HL-60/S4 treated with phorbol 12-myristate 13-acetate at 8.2 ng/mL for 4 days and 3 days (cell line): ENCODE data around the gene PAQR9.

ENCODE experiments used
- in situ Hi-C: fragments of 300-500 bp; cut with MboI; formaldehyde crosslinking; loops from 2 replicates; pipeline ENCODE4 v1.15.0; 2022; ENCODE audit warnings: low sequenced_read_pairs

Gene PAQR9

GRCh38 chr3:142952272-142953193, 10.9 kb downstream of the PAQR9 start:
- in situ Hi-C loops: no loop called here

- in situ Hi-C loops: no loop called here
Observed at GRCh38 chr3:142951794-142952193, 11.7 kb downstream of the PAQR9 start.

- in situ Hi-C loops: no loop called here
Observed at GRCh38 chr3:142950972-142951371, 12.5 kb downstream of the PAQR9 start.

- in situ Hi-C loops: no loop called here
Observed at GRCh38 chr3:142947799-142948575, 15.5 kb downstream of the PAQR9 start.

GRCh38 chr3:142947352-142947751, 16.1 kb downstream of the PAQR9 start:
- in situ Hi-C loops: no loop called here

- in situ Hi-C loops: no loop called here
Observed at GRCh38 chr3:142946861-142947260, 16.6 kb downstream of the PAQR9 start.

GRCh38 chr3:142945023-142945422, 18.5 kb downstream of the PAQR9 start:
- in situ Hi-C loops: no loop called here

- in situ Hi-C loops: no loop called here
Observed at GRCh38 chr3:142944342-142944741, 19.1 kb downstream of the PAQR9 start.

- in situ Hi-C loops: no loop called here
Observed at GRCh38 chr3:142943870-142944269, 19.6 kb downstream of the PAQR9 start.

GRCh38 chr3:142943349-142943748, 20.1 kb downstream of the PAQR9 start:
- in situ Hi-C loops: no loop called here

- in situ Hi-C loops: no loop called here
Observed at GRCh38 chr3:142941373-142942123, 21.9 kb downstream of the PAQR9 start.

GRCh38 chr3:142940472-142940871, 23.0 kb downstream of the PAQR9 start:
- in situ Hi-C loops: no loop called here

GRCh38 chr3:142940000-142940399, 23.5 kb downstream of the PAQR9 start:
- in situ Hi-C loops: no loop called here

- in situ Hi-C loops: no loop called here
Observed at GRCh38 chr3:142935963-142936362, 27.5 kb downstream of the PAQR9 start.

- in situ Hi-C loops: no loop called here
Observed at GRCh38 chr3:142934887-142935269, 28.6 kb downstream of the PAQR9 start.

GRCh38 chr3:142934128-142934886, 29.2 kb downstream of the PAQR9 start:
- in situ Hi-C loops: no loop called here

GRCh38 chr3:142931222-142931621, 32.3 kb downstream of the PAQR9 start:
- in situ Hi-C loops: no loop called here

- in situ Hi-C loops: no loop called here
Observed at GRCh38 chr3:142930463-142930862, 33.0 kb downstream of the PAQR9 start.

GRCh38 chr3:142929890-142930289, 33.6 kb downstream of the PAQR9 start:
- in situ Hi-C loops: loop anchor here (10.0 kb wide), 1 partner anchor 65 kb away; no protein-coding TSS in a partner anchor

- in situ Hi-C loops: loop anchor here (10.0 kb wide), 1 partner anchor 66 kb away; no protein-coding TSS in a partner anchor
Observed at GRCh38 chr3:142929109-142929508, 34.4 kb downstream of the PAQR9 start.
